ENCODE results near the gene ZBTB49.
A peak's percentile ranks its signal among the peaks of the same experiment; 100 is the strongest.
"Not testable (repeated sequence)": the region's sequence is repeated elsewhere in the genome, so short reads cannot be mapped to it uniquely, and the experiment has no call there.

ZBTB49 gene

DNA sequence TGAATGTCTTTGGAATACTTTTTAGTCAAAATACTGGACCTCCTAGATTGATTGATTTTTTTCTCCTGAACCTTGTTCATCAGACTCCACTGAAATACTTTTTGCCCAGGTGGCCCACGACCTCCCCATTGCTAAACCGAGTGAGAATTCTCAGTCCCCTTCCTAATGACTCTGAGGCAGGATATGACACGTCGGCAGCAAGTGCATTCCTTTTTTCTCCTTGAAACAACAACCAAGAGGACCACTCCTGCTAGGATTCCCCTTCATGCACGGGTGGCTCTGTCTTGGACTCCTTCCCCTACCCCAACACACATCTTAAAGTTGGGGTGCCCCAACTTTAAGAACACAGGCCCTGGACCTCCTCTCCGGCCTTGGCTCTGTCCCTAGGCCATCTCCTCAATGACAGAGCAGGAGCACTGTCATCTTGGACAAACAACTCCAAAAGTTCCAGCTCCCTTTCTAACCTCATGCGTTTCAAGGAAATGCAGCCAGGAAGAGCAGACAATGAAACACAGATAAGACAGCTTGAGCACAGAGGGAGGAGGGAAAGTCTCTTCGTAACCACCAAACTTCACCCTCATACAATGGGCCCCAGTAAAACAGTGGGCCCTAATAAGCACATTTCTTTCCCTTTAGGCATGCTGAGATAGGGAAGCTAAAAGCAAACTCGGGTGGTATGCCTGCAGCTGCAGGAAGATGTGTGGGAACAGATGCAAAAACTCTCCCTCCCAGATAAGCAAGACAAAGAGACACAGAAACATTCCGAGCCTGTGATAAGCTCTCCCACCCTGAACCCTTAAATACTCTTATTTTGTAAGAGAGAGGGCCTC, 33.9 kb downstream of the ZBTB49 start:
- DNase-seq (ENCODE audit: low read depth in 2 of 2, low spot score in 1 of 2) = no peak

DNA sequence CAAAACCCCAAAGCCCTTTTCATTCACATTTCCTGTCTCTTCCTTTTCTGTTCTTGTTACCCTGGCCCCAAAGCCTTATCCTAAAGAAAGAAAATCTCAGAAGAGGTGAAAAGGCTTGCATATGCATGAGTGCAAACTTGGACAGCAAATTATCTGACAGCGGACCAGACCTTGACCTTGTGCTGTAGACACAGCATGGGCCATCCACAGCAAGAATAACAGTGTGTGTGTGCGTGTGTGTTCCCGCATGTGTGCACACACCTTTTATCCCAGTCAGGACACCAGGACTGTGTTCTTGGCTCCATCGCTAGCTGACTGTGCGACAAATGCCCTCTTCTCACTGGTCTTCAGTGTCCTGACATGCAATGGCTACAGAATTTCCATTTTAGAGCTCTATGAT, 35.3 kb downstream of the ZBTB49 start:
- DNase-seq (ENCODE audit: low read depth in 2 of 2, low spot score in 1 of 2) = no peak

DNA sequence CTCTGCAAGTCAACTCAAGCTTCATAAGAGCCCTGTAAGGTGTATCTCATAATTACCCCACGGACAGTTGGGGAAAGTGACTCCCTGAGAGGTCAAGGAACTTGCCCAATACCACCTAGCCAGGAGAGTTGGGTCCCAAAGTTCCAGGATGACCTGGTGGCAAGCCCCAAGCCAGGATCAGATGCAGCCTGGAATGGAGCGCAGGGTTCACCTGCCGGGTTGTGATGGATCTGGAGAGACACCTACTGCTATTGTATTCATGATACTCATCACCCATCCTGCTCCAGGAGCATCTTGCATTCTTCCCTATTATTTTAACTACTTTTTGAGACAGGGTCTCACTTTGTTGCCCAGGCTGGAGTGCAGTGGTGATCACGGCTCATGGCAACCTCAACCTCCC, 36.1 kb downstream of the ZBTB49 start:
- no peak for DNase-seq (ENCODE audit: low read depth in 2 of 2, low spot score in 1 of 2)

DNA sequence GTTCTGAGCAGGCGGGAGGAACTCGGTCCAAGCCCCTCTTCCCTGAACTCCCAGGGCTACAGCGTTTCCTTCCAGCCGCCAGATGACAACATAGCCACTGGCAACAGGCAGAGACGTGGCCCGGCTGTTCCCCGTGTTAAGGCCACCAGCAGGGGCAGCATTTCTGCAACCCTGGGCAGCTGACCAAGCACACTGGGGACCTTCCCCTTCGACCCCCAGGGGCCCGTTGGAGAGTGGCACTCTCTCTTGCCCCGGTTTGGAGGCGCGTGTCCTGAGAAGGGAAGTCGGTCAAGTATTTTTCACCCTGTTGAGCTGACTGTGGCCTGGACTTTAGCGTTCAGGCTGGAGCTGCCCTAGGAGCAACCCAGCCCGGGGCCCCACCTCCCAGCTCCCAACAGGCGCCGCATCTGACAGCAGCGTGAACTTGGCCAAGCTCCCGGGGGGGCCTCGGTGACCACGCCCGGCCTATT, 37.6 kb downstream of the ZBTB49 start:
- no peak for DNase-seq (ENCODE audit: low read depth in 2 of 2, low spot score in 1 of 2)

DNA sequence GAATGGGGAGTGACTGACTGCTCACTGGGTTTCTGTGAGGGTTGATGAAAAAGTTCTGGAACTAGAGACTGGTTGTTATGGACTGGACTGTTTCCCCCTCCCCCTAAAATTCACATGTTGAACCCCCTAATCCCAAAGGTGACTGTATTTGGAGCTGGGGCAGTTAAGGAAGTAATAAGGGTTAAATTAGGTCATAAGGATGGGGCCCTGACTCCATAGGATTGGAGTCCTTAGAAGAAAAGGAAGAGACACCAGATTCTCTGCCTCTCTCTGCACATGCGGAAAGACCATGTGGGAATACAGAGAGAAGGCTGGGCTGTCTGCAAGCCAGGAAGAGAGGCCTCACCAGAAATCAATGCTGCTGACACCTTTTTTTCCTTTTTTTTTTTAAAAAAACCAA, 38.2 kb downstream of the ZBTB49 start:
- DNase-seq (ENCODE audit: low read depth in 2 of 2, low spot score in 1 of 2) = no peak

DNA sequence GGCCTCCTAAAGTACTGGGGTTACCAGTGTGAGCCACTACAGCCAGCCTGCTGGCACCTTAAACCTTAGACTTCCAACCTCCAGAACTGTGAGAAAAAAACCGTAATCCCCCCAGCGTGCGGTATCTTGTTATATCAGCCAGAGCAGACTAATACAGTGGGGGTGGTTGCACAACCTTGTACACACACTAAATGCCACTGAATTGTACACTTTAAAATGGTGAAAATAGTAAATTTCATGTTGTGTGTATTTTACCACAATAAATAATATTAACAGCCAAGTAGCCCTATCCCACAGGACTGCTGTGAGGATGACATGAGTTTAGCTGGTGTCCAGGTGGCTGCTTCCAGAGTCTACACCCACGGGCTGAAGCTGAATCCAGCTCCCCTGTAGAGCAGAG, 38.8 kb downstream of the ZBTB49 start:
- DNase-seq (ENCODE audit: low read depth in 2 of 2, low spot score in 1 of 2) = no peak

DNA sequence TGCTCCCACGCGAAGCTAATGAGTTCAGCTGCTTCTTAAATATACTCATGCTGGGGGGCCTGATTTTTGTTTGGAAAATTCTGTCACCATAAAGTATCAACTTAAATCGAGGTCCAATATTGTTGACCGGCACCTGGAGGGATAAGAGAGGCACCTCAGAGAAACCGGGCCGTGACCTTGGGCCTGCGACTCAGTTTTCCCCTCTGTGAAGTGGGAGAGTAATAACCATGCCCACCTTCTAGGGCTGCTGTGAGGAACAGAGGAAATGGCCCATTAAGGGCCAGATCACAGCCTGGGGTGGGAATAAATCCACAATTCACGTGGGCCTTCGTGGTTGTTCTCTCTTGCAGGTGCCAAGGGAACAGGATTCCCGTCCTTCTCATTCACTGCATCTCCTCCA, 39.4 kb downstream of the ZBTB49 start:
- no peak for DNase-seq (ENCODE audit: low read depth in 2 of 2, low spot score in 1 of 2)

DNA sequence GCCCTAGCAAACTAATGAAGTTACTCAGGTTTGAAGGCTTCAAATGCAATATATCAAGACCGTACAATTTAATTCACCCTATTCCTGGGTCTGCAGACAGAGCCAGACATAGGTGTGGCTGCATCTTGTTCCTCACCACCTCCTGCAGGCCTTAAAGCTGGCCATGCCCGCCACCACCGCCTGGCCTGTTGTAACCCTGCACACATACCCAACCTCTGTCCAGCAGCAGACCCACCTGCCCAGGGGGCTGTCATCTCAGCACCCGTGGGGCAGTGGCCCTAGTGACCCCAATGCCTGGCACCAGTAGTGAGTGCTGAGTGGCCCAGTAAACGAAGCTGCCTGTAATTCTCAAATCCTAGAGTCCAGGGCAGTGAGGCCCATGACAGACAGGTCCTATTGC, 40.7 kb downstream of the ZBTB49 start:
- DNase-seq (ENCODE audit: low read depth in 2 of 2, low spot score in 1 of 2) = no peak

DNA sequence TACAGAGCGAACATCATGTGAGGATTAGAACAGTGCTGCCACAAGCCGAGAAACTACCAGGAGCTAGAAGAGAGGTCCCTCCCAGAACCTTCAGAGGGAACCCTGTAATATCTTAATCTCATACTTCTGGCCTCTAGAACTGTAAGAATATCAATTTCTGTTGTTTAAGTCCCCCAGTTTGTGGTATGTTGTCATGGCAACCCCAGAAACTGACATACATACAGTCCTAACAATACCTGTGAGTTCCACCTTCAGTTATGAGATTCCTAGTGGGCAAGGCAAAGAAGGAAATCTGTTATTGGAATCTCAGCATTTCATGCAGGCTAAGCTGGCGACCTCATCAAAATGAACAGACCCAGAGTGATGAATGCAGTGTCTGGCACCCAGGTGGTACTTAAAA, 42.5 kb downstream of the ZBTB49 start:
- DNase-seq (ENCODE audit: low read depth in 2 of 2, low spot score in 1 of 2) = no peak

DNA sequence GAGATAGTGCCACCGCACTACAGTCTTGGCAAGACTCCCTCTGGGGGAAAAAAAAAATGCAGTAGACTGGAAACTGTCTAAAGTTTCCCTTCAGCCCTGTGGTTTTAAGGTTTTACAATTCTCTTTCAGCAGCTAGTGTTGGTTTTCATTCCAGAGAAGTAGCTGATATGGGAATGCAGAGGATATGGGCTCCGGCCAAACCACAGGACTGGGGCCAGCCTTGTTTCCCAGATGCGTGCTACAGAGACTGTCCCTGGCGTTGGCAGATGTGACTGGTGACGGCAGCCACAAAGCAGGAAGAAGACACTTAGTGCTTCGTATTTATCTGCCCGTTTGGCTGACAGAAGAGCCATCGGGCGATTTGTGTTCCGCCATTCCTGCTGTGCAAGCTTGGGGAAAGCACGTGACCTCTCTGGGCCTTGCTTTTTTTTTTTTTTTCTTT, 43.2 kb downstream of the ZBTB49 start:
- DNase-seq (ENCODE audit: low read depth in 2 of 2, low spot score in 1 of 2) = no peak

DNA sequence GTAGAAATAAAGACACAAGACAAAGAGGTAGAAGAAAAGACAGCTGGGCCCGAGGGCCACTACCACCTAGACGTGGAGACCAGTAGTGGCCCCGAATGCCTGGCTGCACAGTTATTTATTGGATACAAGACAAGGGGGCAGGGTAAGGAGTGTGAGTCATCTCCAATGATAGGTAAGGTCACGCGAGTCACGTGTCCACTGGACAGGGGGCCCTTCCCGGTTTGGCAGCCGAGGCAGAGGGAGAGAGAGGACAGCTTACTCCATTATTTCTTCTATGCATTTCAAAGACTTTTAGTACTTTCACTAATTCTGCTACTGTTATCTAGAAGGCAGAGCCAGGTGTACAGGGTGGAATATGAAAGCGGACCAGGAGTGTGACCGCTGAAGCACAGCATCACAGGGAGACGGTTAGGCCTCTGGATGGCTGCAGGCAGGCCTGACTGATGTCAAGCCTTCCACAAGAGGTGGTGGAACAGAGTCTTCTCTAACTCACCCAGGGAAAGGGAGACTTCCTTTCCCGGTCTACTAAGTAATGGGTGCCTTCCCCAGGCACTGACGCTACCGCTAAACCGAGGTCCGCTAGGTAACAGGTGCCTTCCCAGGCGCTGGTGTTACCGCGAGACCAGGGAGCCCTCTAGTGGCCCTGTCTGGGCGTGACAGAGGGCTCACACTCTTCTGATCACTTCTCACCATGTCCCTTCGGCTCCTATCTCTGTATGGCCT, 44.9 kb downstream of the ZBTB49 start:
- DNase-seq (ENCODE audit: low read depth in 2 of 2, low spot score in 1 of 2) = peak; percentile 41 to 46

DNA sequence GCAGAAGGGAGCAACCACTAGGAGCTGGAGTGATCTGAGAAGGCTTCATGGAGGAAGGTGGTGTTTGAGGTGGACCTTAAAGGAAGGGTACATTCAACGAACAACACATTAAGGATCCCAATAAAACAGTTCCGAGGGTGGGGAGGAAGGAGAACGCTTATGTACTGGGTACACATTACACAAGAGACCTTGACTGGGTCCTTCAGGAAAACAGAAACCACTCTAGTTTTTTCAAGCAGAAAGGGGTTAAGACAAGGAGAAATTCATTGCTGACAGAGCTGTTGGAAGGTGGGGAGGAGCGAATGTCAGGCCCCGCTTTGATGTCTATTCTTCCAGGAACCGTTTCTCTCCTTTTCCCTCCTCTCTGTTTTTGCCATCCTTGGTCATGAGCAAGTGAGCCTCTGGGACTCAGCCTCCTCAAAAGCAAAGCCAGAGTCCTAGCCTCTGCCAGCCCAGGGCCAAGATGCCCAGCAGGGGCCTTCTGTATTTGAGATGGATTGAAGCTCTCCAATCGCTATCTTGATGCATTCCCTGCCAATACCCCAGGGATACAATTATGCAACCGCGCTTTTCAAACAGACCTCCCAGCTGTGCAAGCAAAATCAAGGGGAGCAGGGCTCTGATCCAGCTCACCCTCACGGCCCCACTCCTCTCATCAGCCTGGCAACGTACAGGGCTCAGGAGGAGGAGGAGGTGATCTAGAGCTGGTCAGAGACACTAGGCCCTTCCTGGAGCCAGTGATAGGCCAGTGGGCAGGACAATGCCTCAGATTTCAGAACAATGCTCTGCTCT, 48.4 kb downstream of the ZBTB49 start:
- DNase-seq (ENCODE audit: low read depth in 2 of 2, low spot score in 1 of 2) = no peak

DNA sequence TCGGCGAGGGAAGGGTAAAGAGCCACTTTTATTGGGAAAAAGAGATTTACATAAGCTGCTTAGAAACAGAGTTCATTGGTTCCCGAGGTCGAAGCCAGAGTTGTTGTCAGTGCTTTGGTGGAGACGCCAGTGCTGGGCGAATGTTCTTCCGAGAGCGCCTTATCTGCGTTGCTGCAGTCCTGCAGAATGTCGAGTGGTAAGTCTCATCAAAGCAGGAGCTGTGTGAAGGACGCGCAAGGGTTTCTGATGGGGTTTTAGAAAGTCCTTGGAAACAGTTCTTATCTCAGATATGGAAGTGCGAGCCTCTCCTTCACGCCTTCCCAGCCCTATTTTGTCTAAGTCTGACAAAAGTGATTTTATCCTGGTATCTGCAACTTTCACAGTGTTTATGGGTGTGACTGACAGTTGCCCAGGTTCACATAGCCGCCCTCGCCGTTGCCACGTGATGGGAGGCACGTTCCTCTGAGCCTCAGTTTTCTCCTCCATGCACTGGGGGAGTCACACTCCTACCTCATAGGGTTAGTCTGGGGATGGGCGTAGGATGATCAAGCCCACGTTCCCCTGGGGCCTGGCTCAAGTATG, 49.5 kb downstream of the ZBTB49 start:
- no peak for DNase-seq (ENCODE audit: low read depth in 2 of 2, low spot score in 1 of 2)

DNA sequence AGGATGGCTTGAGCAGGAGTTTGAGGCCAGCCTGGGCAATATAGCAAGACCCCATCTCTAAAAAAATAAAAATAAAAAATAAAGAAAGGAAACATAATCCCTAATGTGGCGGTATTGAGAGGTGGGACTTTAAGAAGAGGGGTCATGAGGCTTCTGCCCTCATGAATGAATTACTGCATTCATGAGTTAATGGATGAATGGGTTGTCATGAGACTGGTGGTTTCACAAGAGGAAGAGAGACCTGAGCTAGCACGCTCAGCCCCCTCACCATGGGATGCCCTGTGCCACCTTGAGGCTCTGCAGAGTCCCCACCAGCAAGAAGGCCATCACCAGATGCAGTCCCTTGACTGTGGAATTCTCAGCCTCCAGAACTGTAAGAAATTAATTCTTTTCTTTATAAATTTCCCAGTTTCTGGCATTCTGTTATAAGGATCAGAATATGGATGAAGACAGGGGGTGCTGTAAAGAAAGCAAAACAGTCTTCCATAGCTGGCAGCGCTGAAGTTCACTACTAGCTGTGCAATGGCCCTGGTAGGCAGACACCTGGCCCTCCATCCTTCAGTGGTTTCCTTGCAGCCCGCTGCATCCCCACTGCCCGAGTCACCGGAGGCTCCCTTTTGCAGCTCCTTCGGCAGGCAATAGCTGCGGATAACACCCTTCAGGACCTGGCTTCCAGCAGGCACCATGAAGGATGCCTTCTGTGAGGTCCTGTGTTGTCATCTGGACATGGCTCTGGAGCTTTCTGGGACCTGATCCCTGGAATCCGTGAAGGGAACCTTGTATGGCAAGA, 52.0 kb downstream of the ZBTB49 start:
- DNase-seq (ENCODE audit: low read depth in 2 of 2, low spot score in 1 of 2) = no peak

DNA sequence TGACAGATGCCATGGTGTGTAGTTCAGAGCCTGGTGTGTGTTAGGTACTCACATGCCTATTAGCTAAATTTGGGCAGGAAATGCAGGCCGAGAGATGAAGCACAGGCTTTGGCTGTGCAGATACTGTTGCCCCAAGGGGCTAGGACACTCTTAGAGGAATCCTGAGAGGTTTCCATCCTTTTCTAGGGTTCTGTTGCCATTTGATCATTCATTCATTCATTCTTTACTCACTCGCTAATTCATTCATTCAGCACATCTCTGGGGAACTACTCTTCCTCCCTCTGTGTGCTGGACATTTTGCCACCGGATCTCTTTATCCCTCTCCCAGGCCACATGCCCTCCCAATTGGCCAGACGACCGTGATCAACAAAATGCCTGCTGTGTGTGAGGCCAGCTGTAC, 53.0 kb downstream of the ZBTB49 start:
- DNase-seq (ENCODE audit: low read depth in 2 of 2, low spot score in 1 of 2) = no peak

DNA sequence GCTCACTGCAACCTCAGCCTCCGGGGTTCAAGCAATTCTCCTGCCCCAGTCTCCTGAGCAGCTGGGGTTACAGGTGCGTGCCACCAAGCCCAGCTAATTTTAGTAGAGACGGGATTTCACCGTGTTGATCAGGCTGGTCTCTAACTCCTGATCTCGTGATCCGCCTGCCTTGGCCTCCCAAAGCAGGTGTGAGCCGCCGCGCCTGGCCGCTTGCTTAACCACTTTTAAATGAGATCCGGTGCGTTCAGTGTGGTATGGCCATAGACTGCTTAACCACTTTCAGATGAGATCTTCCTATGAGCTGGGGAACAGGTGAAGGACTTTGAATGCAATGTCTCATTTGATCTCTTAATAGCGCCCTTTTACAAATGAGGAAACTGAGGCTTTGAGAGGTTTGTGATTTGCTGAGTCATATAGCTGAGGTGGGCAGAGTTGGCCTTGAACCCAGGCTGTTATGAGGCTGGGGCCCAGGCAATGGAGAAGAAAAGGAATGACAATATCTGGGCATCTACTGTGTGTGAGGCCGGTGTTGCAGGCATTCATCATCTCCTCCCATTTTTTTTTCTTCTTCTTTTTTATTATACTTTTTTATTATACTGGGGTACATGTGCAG, 55.0 kb downstream of the ZBTB49 start:
- DNase-seq (ENCODE audit: low read depth in 2 of 2, low spot score in 1 of 2) = no peak

DNA sequence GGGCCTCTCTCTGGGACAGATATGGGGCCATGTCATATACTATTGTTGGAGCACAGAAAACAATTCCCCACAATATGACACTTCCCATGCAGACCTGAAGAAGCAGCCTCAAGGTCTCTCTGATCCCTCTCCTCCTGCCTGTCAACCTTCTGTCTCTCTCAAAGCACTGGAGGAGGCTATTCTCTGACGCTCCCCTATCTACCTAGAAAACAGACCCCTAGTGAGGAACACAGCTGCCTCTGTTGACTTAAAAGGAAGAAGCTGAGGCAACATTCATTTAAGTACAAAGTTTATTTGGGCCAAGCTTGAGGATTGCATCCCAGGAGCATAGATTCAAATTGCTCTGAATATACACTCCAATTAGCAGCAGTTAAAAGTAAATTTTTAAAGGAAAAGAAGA, 57.5 kb downstream of the ZBTB49 start:
- no peak for DNase-seq (ENCODE audit: low read depth in 2 of 2, low spot score in 1 of 2)

DNA sequence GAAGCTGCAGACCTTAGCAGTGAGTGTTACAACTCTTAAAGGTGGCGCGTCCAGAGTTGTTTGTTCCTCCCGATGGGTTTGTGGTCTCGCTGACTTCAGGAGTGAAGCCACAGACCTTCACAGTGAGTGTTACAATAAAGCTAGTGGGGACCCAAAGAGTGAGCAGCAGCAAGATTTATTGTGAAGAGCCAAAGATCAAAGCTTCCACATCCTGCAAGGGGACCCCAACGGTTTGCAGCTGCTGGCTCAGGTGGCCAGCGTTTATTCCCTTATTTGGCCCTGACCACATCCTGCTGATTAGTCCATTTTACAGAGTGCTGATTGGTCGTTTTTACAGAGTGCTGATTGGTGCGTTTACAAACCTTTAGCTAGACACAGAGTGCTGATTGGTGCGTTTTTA, 58.5 kb downstream of the ZBTB49 start:
- DNase-seq (ENCODE audit: low read depth in 2 of 2, low spot score in 1 of 2) = not testable (repeated sequence)

DNA sequence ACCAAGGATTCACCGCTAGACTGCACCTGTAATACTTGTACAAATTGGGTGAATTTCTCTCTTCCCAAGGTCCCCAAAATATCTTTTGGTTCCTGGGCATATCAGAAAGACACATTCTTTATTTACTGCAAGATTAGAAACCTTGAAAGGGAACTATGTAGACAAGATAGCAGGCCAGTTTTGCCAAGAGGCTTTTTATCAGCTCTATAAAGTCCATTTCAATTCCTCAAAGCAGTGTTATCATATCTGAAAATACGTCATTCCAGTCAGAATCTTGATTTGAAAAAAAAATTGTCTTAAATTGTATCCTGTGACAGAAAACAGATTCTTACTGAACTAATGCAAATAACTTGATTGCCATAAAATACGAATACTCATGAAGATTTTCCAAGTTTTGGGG, 59.8 kb downstream of the ZBTB49 start:
- no peak for DNase-seq (ENCODE audit: low read depth in 2 of 2, low spot score in 1 of 2)

DNA sequence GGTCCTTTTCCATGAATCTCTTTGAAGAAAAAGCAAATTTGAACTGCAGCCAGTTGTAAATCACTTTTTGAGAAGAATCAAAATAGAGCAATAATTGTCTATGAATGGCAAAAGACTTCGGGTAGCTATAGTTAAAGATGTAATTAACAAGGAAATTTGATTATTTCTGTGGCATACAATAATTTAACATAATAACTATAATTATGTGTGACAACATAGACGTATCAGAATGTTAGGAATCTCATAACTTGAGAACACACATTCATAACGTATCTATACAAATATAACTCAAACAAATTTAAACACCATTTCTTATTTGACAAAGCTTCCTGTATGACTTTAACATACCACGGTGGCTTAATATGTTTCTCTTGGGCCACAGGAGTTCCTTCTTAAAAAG, 60.9 kb downstream of the ZBTB49 start:
- no peak for DNase-seq (ENCODE audit: low read depth in 2 of 2, low spot score in 1 of 2)

Data from stimulated activated CD8-positive, alpha-beta memory T cell treated with anti-CD3 and anti-CD28 coated beads, Interleukin-4, amount 100 ng/mL, for 4 hours (primary cell).